HG02870 (cell line): ENCODE data around the gene KCNQ5.

ENCODE experiments used
- ATAC-seq: cut with Tn5 transposase; IDR thresholded peaks from one replicate; pipeline ENCODE4 v1.9.1; 2021; ENCODE audit warnings: mild to moderate bottlenecking, moderate library complexity; ENCODE audit not compliant: unreplicated experiment

KCNQ5 gene

GRCh38 chr6:72674842-72675241 is 53.0 kb downstream of the KCNQ5 start:
- no peak for ATAC-seq

GRCh38 chr6:72675396-72675795 is 53.5 kb downstream of the KCNQ5 start:
- ATAC-seq: no peak

GRCh38 chr6:72676995-72677394 is 55.1 kb downstream of the KCNQ5 start:
- ATAC-seq: no peak

- no peak for ATAC-seq
Observed at GRCh38 chr6:72677740-72678139, 55.9 kb downstream of the KCNQ5 start.

- ATAC-seq: peak; percentile 97
Observed at GRCh38 chr6:72683797-72684196, 61.9 kb downstream of the KCNQ5 start.

- ATAC-seq: peak; percentile 89
Observed at GRCh38 chr6:72689107-72689954, 67.5 kb downstream of the KCNQ5 start.

GRCh38 chr6:72691249-72691648 is 69.4 kb downstream of the KCNQ5 start:
- peak; percentile 31 for ATAC-seq

- no peak for ATAC-seq
Observed at GRCh38 chr6:72696055-72696454, 74.2 kb downstream of the KCNQ5 start.

GRCh38 chr6:72699159-72699558 is 77.3 kb downstream of the KCNQ5 start:
- peak; percentile 47 for ATAC-seq

- no peak for ATAC-seq
Observed at GRCh38 chr6:72702421-72702820, 80.6 kb downstream of the KCNQ5 start.

- ATAC-seq: no peak
Observed at GRCh38 chr6:72703093-72703492, 81.2 kb downstream of the KCNQ5 start.

- ATAC-seq: no peak
Observed at GRCh38 chr6:72704979-72705378, 83.1 kb downstream of the KCNQ5 start.

- ATAC-seq: no peak
Observed at GRCh38 chr6:72709431-72709830, 87.6 kb downstream of the KCNQ5 start.

GRCh38 chr6:72711731-72712130 is 89.9 kb downstream of the KCNQ5 start:
- ATAC-seq: no peak

- ATAC-seq: no peak
Observed at GRCh38 chr6:72712910-72713309, 91.0 kb downstream of the KCNQ5 start.

GRCh38 chr6:72715119-72715518 is 93.3 kb downstream of the KCNQ5 start:
- ATAC-seq: no peak

GRCh38 chr6:72716916-72717315 is 95.1 kb downstream of the KCNQ5 start:
- ATAC-seq: no peak

- no peak for ATAC-seq
Observed at GRCh38 chr6:72720464-72720863, 98.6 kb downstream of the KCNQ5 start.

- ATAC-seq: no peak
Observed at GRCh38 chr6:72721346-72721745, 99.5 kb downstream of the KCNQ5 start.

GRCh38 chr6:72724545-72724944 is 102.7 kb downstream of the KCNQ5 start:
- peak; percentile 79 for ATAC-seq

GRCh38 chr6:72728706-72729343 is 107.0 kb downstream of the KCNQ5 start:
- no peak for ATAC-seq

- ATAC-seq: no peak
Observed at GRCh38 chr6:72733045-72733444, 111.2 kb downstream of the KCNQ5 start.
